ENCODE results near the gene ELMO1. TPM values are rescaled to one million over a fixed set of nuclear protein-coding genes. Genes with fewer than 3 reads are reported as not detected.

Gene ELMO1
- total and polyA plus RNA-seq, 10 of the 15 experiments (the other 5 are each of a cell fraction or from before 2014, with no cell fraction given) = 22.6 to 85.9 (median 56.6) TPM

- Histone ChIP-seq H3K27ac (ENCODE audit: control insufficient read depth, insufficient read depth) (no peak overlapping the region), H3K36me3 (ENCODE audit: control insufficient read depth in 2 of 2, insufficient read depth in 2 of 2, low read length in 1 of 2) (no peaks in the 10 kb centered on the region; a peak in 2 of 4 replicates), H3K9ac (ENCODE audit: control insufficient read depth, insufficient read depth, low read length) (no peak overlapping the region), H3K4me3 (no peak overlapping the region), H3K4me2 (ENCODE audit: control insufficient read depth, insufficient read depth) (no peak overlapping the region), H3K4me1 (ENCODE audit: control insufficient read depth, insufficient read depth, low read length) (no peaks in the 10 kb centered on the region), H3K79me2 (ENCODE audit: control insufficient read depth, insufficient read depth, low read length) (no peaks in the 10 kb centered on the region), H3K27me3 (replicated peaks in 1 of 2; ENCODE audit: control insufficient read depth in 2 of 2, insufficient read depth in 2 of 2, low read length in 1 of 2) (no peaks in the 10 kb centered on the region), H2AFZ (ENCODE audit: control insufficient read depth, low read depth, low read length) (no peak overlapping the region), H3K9me3 (replicated peaks; ENCODE audit: control insufficient read depth, insufficient read depth, low read length) (no peaks in the 10 kb centered on the region; the same call in 2 of the 3 replicates), H4K20me1 (ENCODE audit: control insufficient read depth, insufficient read depth) (no peaks in the 10 kb centered on the region)
- ATAC-seq (peak; percentile 27; the same call in 2 of the 3 replicates), FAIRE-seq (no peak), DNase-seq (ENCODE audit: low read depth, low spot score) (no peak)
- SMC1A ChIA-PET (ENCODE audit: uncharacterized antibody, unreplicated experiment) = interaction anchor here (0.9 kb wide), 1 partner anchor 68 kb away, joined by 3 read pairs; no protein-coding TSS in a partner anchor
- RAD21 ChIA-PET (ENCODE audit: unreplicated experiment) = interaction anchor here (0.8 kb wide), 1 partner anchor 68 kb away, joined by 3 read pairs; no protein-coding TSS in a partner anchor
- WGBS (ENCODE audit: insufficient coverage, insufficient replicate concordance, low lambda C conversion rate, missing lambda C conversion rate) = 67% methylated on average over 2 of the region's 2 CpGs
- in situ Hi-C loops (cut with MboI) (no loop called here), intact Hi-C loops (cut with micrococcal nuclease; ENCODE audit: unreplicated experiment) (no loop called here)
- POLR2A ChIA-PET = no interaction called here
- no TSS peak for BruUV-seq (replicated peaks)
- CTCF ChIA-PET = interaction anchor here (1.6 kb wide), 1 partner anchor 15 kb away, joined by 5 read pairs; no protein-coding TSS in a partner anchor
- TF ChIP-seq RUNX3 (IDR thresholded peaks at IDR 0.05; ENCODE audit: low read length) = no peak
- TF ChIP-seq SMAD5 (IDR thresholded peaks at IDR 0.05; ENCODE audit: low read depth) = no peak
- no peak for TF ChIP-seq TCF3 (IDR thresholded peaks at IDR 0.05; ENCODE audit: borderline replicate concordance, insufficient read depth, low read depth, low read length)
- no peak for TF ChIP-seq YBX1 (IDR thresholded peaks at IDR 0.05)
- no peak for TF ChIP-seq MTA3 (IDR thresholded peaks at IDR 0.05; ENCODE audit: borderline replicate concordance, low read length)
- no peak for TF ChIP-seq CBX3 (IDR thresholded peaks at IDR 0.05; ENCODE audit: borderline replicate concordance, low read depth)
- TF ChIP-seq ZNF384 (IDR thresholded peaks at IDR 0.05; ENCODE audit: borderline replicate concordance, low read depth, low read length) = no peak
- TF ChIP-seq ZNF217 (IDR thresholded peaks at IDR 0.05) = no peak
- TF ChIP-seq USF2 (IDR thresholded peaks at IDR 0.05; ENCODE audit: borderline replicate concordance, low read depth, low read length) = no peak
- no peak for TF ChIP-seq PBX3 (IDR thresholded peaks at IDR 0.05; ENCODE audit: insufficient replicate concordance, low read depth, low read length)
- no peak for TF ChIP-seq ZNF687 (IDR thresholded peaks at IDR 0.05)
- no peak for TF ChIP-seq MYC (IDR thresholded peaks at IDR 0.05; ENCODE audit: insufficient read depth, insufficient read length, insufficient replicate concordance, low read length, severe bottlenecking)
- no peak for TF ChIP-seq MTA2 (IDR thresholded peaks at IDR 0.05; ENCODE audit: low read depth)
- no peak for TF ChIP-seq SRF (IDR thresholded peaks at IDR 0.05; ENCODE audit: low read depth in 2 of 2, low read length in 2 of 2)
- no peak for TF ChIP-seq RFX5 (IDR thresholded peaks at IDR 0.05; ENCODE audit: low read depth, low read length)
- no peak for TF ChIP-seq ATF3 (IDR thresholded peaks at IDR 0.05; ENCODE audit: borderline replicate concordance, extremely low read depth, low read depth, low read length)
- TF ChIP-seq E2F4 (IDR thresholded peaks at IDR 0.05; ENCODE audit: low read depth, low read length) = no peak
Observed at GRCh38 chr7:37084303-37084702, 364.4 kb downstream of the ELMO1 start.

Data from GM12878 (cell line).